Skin of body (tissue), 2 donors: ENCODE data around the gene PLCL2. TPM values are rescaled to one million over a fixed set of nuclear protein-coding genes. Genes with fewer than 3 reads are reported as not detected.
"Not testable (repeated sequence)": the region's sequence is repeated elsewhere in the genome, so short reads cannot be mapped to it uniquely, and the experiment has no call there.

Experiments used
- DNase-seq: peaks from one replicate; lab custom pipeline; 2025; lab: John Stamatoyannopoulos, UW
- total RNA-seq: library from RNA; depleted of rRNA; stranded (reverse); fragments of >200 nt; gene quantifications from one replicate; pipeline ENCODE4 v1.2.3, GENCODE V29; 2014

Gene PLCL2
- total RNA-seq, 1 donor from 2014 or later: 18.6 TPM

DNA sequence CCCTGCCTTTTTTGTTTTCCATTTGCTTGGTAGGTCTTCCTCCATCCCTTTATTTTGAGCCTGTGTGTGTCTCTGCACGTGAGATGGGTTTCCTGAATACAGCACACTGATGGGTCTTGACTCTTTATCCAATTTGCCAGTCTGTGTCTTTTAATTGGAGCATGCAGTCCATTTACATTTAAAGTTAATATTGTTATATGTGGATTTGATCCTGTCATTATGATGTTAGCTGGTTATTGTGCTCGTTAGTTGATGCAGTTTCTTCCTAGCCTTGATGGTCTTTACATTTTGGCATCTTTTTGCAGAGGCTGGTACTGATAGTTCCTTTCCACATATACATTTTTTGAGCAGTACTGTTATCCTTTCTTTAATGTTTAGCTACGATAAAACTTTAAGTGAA, 73.1 kb downstream of the PLCL2 start:
- DNase-seq: not testable (repeated sequence)

- no peak for DNase-seq
Observed at GRCh38 chr3:16960125-16960524, 75.4 kb downstream of the PLCL2 start.

GRCh38 chr3:16961621-16962205, 77.0 kb downstream of the PLCL2 start:
- DNase-seq: no peak

GRCh38 chr3:16975083-16975482, 90.3 kb downstream of the PLCL2 start:
- DNase-seq: no peak

DNA sequence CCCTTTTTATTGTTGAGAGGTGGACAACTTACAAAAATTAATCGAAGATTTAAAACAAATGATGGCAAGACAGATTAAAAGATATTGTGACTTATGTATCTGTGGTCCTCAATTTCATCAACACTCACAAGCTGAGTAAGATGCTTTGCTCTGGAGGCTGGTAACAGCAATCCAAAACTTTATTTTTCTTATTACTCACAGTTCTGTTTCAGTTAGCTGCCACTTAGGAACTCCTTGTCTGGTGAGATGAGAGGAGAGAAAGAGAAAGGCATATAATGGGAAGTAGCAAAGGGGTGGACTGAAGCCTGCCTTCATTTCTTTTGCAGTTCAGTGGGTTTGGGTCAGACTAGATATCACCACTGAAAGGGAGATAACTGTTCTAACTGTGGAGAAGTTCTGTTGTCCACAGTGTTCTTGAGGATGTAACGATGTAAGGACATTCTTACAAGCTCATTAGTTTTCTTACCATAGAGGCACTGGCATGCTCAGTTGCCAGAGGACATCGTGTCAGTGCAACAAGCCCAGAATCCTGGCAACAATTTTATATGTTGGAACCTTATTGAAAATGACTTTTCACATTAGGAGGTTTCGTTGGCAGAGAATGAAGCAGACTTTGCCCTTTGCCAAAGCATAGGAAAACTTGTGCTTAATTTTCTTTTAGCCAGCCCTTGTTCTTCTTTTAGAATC, 93.6 kb downstream of the PLCL2 start:
- no peak for DNase-seq

DNA sequence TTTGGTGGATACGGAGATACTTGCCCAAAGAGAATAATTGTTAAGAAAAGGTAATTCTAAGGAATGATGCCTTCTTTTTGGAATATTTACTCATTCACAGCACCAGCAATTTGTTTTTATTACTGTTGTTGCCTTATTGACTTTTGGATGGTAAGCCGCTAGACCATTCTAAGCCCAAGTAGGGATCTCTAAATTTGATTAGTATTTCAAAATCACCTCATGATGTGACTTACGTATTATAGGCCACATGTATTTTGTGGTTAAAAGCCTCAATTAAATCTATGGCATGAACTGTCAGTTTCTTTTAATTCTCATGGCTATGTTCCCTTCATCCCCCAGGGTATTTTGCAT, 94.1 kb downstream of the PLCL2 start:
- DNase-seq: no peak

GRCh38 chr3:16979769-16980515, 95.2 kb downstream of the PLCL2 start:
- not testable (repeated sequence) for DNase-seq

DNA sequence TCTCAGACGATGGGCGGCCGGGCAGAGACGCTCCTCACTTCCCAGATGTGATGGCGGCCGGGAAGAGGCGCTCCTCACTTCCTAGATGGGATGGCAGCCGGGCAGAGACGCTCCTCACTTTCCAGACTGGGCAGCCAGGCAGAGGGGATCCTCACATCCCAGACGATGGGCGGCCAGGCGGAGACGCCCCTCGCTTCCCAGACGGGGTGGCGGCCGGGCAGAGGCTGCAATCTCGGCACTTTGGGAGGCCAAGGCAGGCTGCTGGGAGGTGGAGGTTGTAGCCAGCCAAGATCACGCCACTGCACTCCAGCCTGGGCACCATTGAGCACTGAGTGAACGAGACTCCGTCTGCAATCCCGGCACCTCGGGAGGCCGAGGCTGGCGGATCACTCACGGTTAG, 95.8 kb downstream of the PLCL2 start:
- not testable (repeated sequence) for DNase-seq

- DNase-seq: no peak
Observed at GRCh38 chr3:16982460-16982859, 97.7 kb downstream of the PLCL2 start.

DNA sequence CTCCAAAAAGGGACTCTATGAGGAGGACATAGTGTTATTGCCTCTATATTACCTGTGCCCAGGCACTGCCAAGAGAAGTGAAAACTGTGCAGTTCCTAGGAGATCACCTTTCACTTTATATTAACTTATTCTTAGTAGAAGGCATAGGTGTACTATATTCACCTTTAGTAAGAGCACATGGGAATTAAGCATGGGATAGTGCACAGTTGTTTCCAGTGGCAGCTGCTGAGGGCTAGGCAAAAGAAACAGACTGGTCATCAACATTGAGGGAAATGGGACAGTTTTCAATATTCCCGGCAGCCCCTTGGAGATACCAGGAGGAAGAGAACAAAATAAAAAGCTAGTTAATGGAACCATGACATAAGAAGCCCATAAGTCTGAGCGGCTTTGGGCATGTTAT, 100.9 kb downstream of the PLCL2 start:
- DNase-seq: no peak

- no peak for DNase-seq
Observed at GRCh38 chr3:16987141-16987540, 102.4 kb downstream of the PLCL2 start.

DNA sequence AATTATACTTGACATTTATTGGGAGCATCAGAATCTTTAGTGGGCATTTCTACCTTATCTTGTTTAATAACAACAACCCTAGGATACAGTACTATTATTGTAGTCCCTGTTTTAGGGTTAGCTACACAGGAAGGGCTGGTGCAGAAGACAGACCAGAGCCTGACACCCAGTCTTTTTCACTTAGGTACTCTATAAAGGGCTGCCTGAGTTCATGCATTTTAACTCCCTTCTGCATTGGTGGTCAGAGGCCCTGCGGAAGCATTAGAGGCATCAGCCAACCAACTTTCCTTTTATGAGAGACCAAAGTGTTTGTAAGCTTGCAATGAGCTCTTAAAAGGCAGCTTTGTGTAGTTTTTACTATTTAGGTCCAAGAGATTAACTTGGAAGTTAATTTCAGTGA, 105.4 kb downstream of the PLCL2 start:
- DNase-seq: no peak

DNA sequence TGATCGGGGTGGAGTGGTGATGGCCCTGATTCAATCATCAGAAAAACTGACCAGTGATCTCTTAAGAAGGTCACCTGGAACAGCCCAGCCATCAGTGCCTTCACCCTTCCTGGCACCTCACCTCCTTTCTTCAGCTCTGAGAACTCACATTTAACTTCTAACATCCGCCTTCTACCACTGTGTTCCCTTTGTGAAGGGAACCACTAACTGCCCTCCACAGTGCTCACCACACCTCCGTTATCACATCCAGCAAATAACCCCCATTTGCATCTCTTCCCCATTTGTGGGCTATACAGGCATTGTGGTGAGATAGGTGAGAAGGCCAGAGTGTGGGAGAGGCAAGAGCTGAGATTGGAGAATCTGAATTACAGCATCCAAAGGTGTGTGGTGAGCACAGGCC, 107.4 kb downstream of the PLCL2 start:
- no peak for DNase-seq

- no peak for DNase-seq
Observed at GRCh38 chr3:16993227-16993626, 108.5 kb downstream of the PLCL2 start.

GRCh38 chr3:16994854-16995525, 110.2 kb downstream of the PLCL2 start:
- no peak for DNase-seq

DNA sequence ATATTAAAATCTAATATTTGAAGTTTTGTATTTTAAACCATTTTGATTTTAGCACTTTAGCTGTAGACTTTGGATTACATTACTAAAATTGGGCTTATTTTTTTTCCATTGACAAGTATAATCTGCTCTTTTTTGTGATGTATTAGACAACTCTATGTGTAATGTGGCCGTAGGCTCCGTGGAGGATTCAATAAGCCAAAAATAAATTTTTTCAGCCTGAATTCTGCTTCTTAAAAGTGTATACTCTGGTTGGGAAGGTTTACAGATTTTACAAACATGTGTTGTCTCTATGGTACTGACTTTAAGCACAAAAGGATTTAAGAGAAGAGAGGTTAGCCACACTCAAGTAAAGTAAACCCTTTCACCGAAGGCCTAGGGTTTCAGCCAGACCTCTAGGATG, 110.8 kb downstream of the PLCL2 start:
- no peak for DNase-seq

- DNase-seq: no peak
Observed at GRCh38 chr3:16998236-16998923, 113.6 kb downstream of the PLCL2 start.

- DNase-seq: no peak
Observed at GRCh38 chr3:16999161-16999560, 114.4 kb downstream of the PLCL2 start.

GRCh38 chr3:16999871-17000270, 115.1 kb downstream of the PLCL2 start:
- DNase-seq: no peak

DNA sequence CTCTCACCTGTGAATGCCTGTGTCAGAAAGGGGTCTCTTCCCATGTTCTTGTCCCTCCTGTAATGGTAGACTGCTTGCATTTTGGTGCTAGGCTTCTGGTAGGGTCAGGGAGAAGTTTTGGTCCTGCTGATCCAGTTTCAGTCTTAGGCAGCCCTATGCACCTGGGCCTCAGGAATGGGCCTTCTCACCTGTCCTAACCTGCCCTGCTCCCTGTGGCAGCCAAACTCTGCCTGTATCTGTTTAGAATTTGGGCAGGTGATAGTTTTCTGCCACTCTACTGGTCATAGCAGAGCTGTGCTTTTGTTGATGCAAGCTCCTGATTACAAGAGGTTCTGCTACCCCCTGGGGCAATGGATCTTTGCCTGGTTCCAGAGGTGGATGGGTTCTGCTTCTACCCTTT, 118.7 kb downstream of the PLCL2 start:
- DNase-seq: no peak

- no peak for DNase-seq
Observed at GRCh38 chr3:17006132-17006852, 121.5 kb downstream of the PLCL2 start.
